Measurements from ENCODE around the gene GPATCH4. TPM values are rescaled to one million over a fixed set of nuclear protein-coding genes. Genes with fewer than 3 reads are reported as not detected.

GPATCH4 gene
- total RNA-seq, 1 experiment from 2014 or later = 84.2 TPM

- no peak for DNase-seq (ENCODE audit: low spot score)
- no TSS peak for BruUV-seq (replicated peaks)
- Histone ChIP-seq H3K4me1 (ENCODE audit: insufficient read depth, low read length, poor library complexity, severe bottlenecking) (no peaks in the 10 kb centered on the region), H3K4me3 (ENCODE audit: low read depth, low read length, poor library complexity, severe bottlenecking) (no peak overlapping the region), H3K27me3 (replicated peaks; ENCODE audit: insufficient read depth, low read depth, low read length, poor library complexity) (no peaks in the 10 kb centered on the region), H3K36me3 (ENCODE audit: insufficient read depth, low read length, poor library complexity, severe bottlenecking) (peaks cover 14% of the 10 kb centered on the region), H3K27ac (ENCODE audit: low read depth, low read length, poor library complexity, severe bottlenecking) (no peak overlapping the region), H3K9me3 (ENCODE audit: low read depth, low read length, poor library complexity, severe bottlenecking) (no peaks in the 10 kb centered on the region)
- TF ChIP-seq EZH2 (IDR thresholded peaks at IDR 0.05; ENCODE audit: borderline replicate concordance, low read depth, low read length, poor library complexity, severe bottlenecking) (no peak), CTCF (conservative IDR thresholded peaks at IDR 0.05; ENCODE audit: low read depth, low read length) (no peak)
- POLR2A ChIA-PET (ENCODE audit: low non-redundant PET) = interaction anchor here (0.6 kb wide), 1 partner anchor 58 kb away, joined by 3 read pairs; no protein-coding TSS in a partner anchor
- CTCF ChIA-PET = no interaction called here
- intact Hi-C loops (cut with micrococcal nuclease; ENCODE audit: unreplicated experiment) = no loop called here
Measured at GRCh38 chr1:156549831-156550230, 51.4 kb downstream of the GPATCH4 start.

- H3K27me3 ChIP-seq (replicated peaks; ENCODE audit: insufficient read depth, low read depth, low read length, poor library complexity) = no peaks in the 10 kb centered on the region
- BruUV-seq (replicated peaks) = no TSS peak
- H3K27ac ChIP-seq (ENCODE audit: low read depth, low read length, poor library complexity, severe bottlenecking) = no peak overlapping the region
- no peaks in the 10 kb centered on the region for H3K4me1 ChIP-seq (ENCODE audit: insufficient read depth, low read length, poor library complexity, severe bottlenecking)
- no peak for TF ChIP-seq EZH2 (IDR thresholded peaks at IDR 0.05; ENCODE audit: borderline replicate concordance, low read depth, low read length, poor library complexity, severe bottlenecking)
- TF ChIP-seq CTCF (conservative IDR thresholded peaks at IDR 0.05; ENCODE audit: low read depth, low read length) = no peak
- intact Hi-C loops (cut with micrococcal nuclease; ENCODE audit: unreplicated experiment) = no loop called here
- H3K9me3 ChIP-seq (ENCODE audit: low read depth, low read length, poor library complexity, severe bottlenecking) = no peaks in the 10 kb centered on the region
- H3K36me3 ChIP-seq (ENCODE audit: insufficient read depth, low read length, poor library complexity, severe bottlenecking) = peaks cover 12% of the 10 kb centered on the region
- DNase-seq (ENCODE audit: low spot score) = no peak
- ChIA-PET CTCF (no interaction called here), POLR2A (ENCODE audit: low non-redundant PET) (no interaction called here)
- H3K4me3 ChIP-seq (ENCODE audit: low read depth, low read length, poor library complexity, severe bottlenecking) = no peak overlapping the region
Measured at GRCh38 chr1:156549390-156549789, 51.9 kb downstream of the GPATCH4 start.

GRCh38 chr1:156547982-156548381, 53.3 kb downstream of the GPATCH4 start:
- Histone ChIP-seq H3K4me1 (ENCODE audit: insufficient read depth, low read length, poor library complexity, severe bottlenecking) (no peaks in the 10 kb centered on the region), H3K27me3 (replicated peaks; ENCODE audit: insufficient read depth, low read depth, low read length, poor library complexity) (no peaks in the 10 kb centered on the region), H3K36me3 (ENCODE audit: insufficient read depth, low read length, poor library complexity, severe bottlenecking) (peaks cover 8% of the 10 kb centered on the region), H3K9me3 (ENCODE audit: low read depth, low read length, poor library complexity, severe bottlenecking) (no peaks in the 10 kb centered on the region), H3K4me3 (ENCODE audit: low read depth, low read length, poor library complexity, severe bottlenecking) (no peak overlapping the region), H3K27ac (ENCODE audit: low read depth, low read length, poor library complexity, severe bottlenecking) (no peak overlapping the region)
- no peak for TF ChIP-seq CTCF (conservative IDR thresholded peaks at IDR 0.05; ENCODE audit: low read depth, low read length)
- no peak for TF ChIP-seq EZH2 (IDR thresholded peaks at IDR 0.05; ENCODE audit: borderline replicate concordance, low read depth, low read length, poor library complexity, severe bottlenecking)
- no peak for DNase-seq (ENCODE audit: low spot score)
- POLR2A ChIA-PET (ENCODE audit: low non-redundant PET) = no interaction called here
- no TSS peak for BruUV-seq (replicated peaks)
- intact Hi-C loops (cut with micrococcal nuclease; ENCODE audit: unreplicated experiment) = no loop called here
- CTCF ChIA-PET = no interaction called here

All from A673 (cell line).